Mesenchymal stem cell (in vitro differentiated cells and primary cell): ENCODE results near the gene UTP4.

Experiments
- DNase-seq: peaks from one replicate; pipeline ENCODE4 v3.0.0-alpha.2; 2013
- H2AFZ ChIP-seq: one replicate; pipeline ENCODE4 v1.6.1; 2013; ENCODE audit warnings: low read depth, mild to moderate bottlenecking, control low read depth, inconsistent platforms, low read length, moderate library complexity
- H2AK5ac ChIP-seq: 2 replicates; pipeline ENCODE4 v1.6.1; 2013; ENCODE audit warnings: low read length, moderate library complexity, mild to moderate bottlenecking, inconsistent platforms; ENCODE audit not compliant: severe bottlenecking
- H2BK120ac ChIP-seq: one replicate; pipeline ENCODE4 v1.6.1; 2013; ENCODE audit warnings: low read depth, mild to moderate bottlenecking, inconsistent platforms, low read length, moderate library complexity
- H2BK12ac ChIP-seq, 2 experiments: one replicate each; pipeline ENCODE4 v1.6.1; 2013; ENCODE audit warnings: inconsistent platforms in 2 of 2, low read length in 2 of 2, mild to moderate bottlenecking in 2 of 2, moderate library complexity in 2 of 2, control low read depth in 1 of 2
- H2BK15ac ChIP-seq: one replicate; pipeline ENCODE4 v1.6.1; 2013; ENCODE audit warnings: mild to moderate bottlenecking, low read depth, inconsistent platforms; ENCODE audit not compliant: poor library complexity, severe bottlenecking
- H2BK5ac ChIP-seq: 2 replicates; pipeline ENCODE4 v1.6.1; 2013; ENCODE audit warnings: low read depth, mild to moderate bottlenecking, low read length, control low read depth, inconsistent platforms; ENCODE audit not compliant: poor library complexity, severe bottlenecking
- H3K14ac ChIP-seq, 2 experiments: one replicate each; pipeline ENCODE4 v1.6.1; 2013; ENCODE audit warnings: inconsistent platforms in 2 of 2, low read length in 2 of 2, control low read depth in 1 of 2, mild to moderate bottlenecking in 1 of 2, moderate library complexity in 1 of 2
- H3K18ac ChIP-seq, 2 experiments: one replicate each; pipeline ENCODE4 v1.6.1; 2013; ENCODE audit warnings: inconsistent platforms in 2 of 2, low read length in 2 of 2, control low read depth in 1 of 2, low read depth in 1 of 2, mild to moderate bottlenecking in 1 of 2
- H3K23ac ChIP-seq, 2 experiments: one replicate each; pipeline ENCODE4 v1.6.1; 2013; ENCODE audit warnings: inconsistent platforms in 2 of 2, low read length in 2 of 2, mild to moderate bottlenecking in 2 of 2, moderate library complexity in 2 of 2, control low read depth in 1 of 2
- H3K27ac ChIP-seq: 2 replicates; pipeline ENCODE4 v1.5.1; 2013; ENCODE audit warnings: mild to moderate bottlenecking, moderate library complexity, low read length, control low read depth, inconsistent platforms; ENCODE audit not compliant: poor library complexity, severe bottlenecking
- H3K27me3 ChIP-seq, 2 experiments: 2 replicates each; pipeline versions ENCODE4 v1.6.1 to v1.7.0; 2013; ENCODE audit warnings: low read length in 2 of 2, mild to moderate bottlenecking in 2 of 2, moderate library complexity in 2 of 2, control low read depth in 1 of 2, inconsistent platforms in 1 of 2; ENCODE audit not compliant: control insufficient read depth in 1 of 2, insufficient read depth in 1 of 2
- H3K36me3 ChIP-seq, 2 experiments: 2 replicates each; pipeline versions ENCODE4 v1.6.1 to v1.7.0; 2013; ENCODE audit warnings: low read length in 2 of 2, control low read depth in 1 of 2, inconsistent platforms in 1 of 2, low read depth in 1 of 2, mild to moderate bottlenecking in 1 of 2; ENCODE audit not compliant: insufficient read depth in 2 of 2, control insufficient read depth in 1 of 2
- H3K4ac ChIP-seq, 2 experiments: one replicate each; pipeline ENCODE4 v1.6.1; 2013; ENCODE audit warnings: inconsistent platforms in 2 of 2, low read length in 2 of 2, mild to moderate bottlenecking in 2 of 2, moderate library complexity in 2 of 2, control low read depth in 1 of 2, low read depth in 1 of 2
- H3K4me1 ChIP-seq: 2 replicates; pipeline ENCODE4 v1.6.1; 2013; ENCODE audit warnings: low read depth, low read length, control low read depth; ENCODE audit not compliant: control insufficient read depth, insufficient read depth
- H3K4me2 ChIP-seq: 2 replicates; pipeline ENCODE4 v1.6.1; 2013; ENCODE audit warnings: low read length, mild to moderate bottlenecking, inconsistent platforms; ENCODE audit not compliant: poor library complexity, severe bottlenecking
- H3K4me3 ChIP-seq, 2 experiments: 2 replicates each; pipeline versions ENCODE4 v1.5.1 to v1.7.0; 2013; ENCODE audit warnings: low read length in 2 of 2, mild to moderate bottlenecking in 2 of 2, control low read depth in 1 of 2, low read depth in 1 of 2; ENCODE audit not compliant: insufficient read depth in 1 of 2
- H3K79me1 ChIP-seq: replicated peaks from 2 replicates; pipeline ENCODE4 v1.6.1; 2013; ENCODE audit warnings: mild to moderate bottlenecking, control low read depth, low read length, inconsistent platforms; ENCODE audit not compliant: poor library complexity, severe bottlenecking
- H3K9ac ChIP-seq: 2 replicates; pipeline ENCODE4 v1.7.0; 2013; ENCODE audit warnings: mild to moderate bottlenecking, low read length, moderate library complexity
- H3K9me3 ChIP-seq: 2 replicates; pipeline ENCODE4 v1.7.0; 2013; ENCODE audit warnings: mild to moderate bottlenecking, low read length; ENCODE audit not compliant: control insufficient read depth
- H4K8ac ChIP-seq: one replicate; pipeline ENCODE4 v1.6.1; 2013; ENCODE audit warnings: inconsistent platforms, mild to moderate bottlenecking, low read length, moderate library complexity
- H4K91ac ChIP-seq: one replicate; pipeline ENCODE4 v1.6.1; 2013; ENCODE audit warnings: mild to moderate bottlenecking, low read length, inconsistent platforms
- WGBS: methylation state at CpG from one replicate; pipeline ENCODE4 v1.1.7; 2013; ENCODE audit warnings: mixed read lengths; 5-methylcytosine and 5-hydroxymethylcytosine counted together

Gene UTP4

DNA sequence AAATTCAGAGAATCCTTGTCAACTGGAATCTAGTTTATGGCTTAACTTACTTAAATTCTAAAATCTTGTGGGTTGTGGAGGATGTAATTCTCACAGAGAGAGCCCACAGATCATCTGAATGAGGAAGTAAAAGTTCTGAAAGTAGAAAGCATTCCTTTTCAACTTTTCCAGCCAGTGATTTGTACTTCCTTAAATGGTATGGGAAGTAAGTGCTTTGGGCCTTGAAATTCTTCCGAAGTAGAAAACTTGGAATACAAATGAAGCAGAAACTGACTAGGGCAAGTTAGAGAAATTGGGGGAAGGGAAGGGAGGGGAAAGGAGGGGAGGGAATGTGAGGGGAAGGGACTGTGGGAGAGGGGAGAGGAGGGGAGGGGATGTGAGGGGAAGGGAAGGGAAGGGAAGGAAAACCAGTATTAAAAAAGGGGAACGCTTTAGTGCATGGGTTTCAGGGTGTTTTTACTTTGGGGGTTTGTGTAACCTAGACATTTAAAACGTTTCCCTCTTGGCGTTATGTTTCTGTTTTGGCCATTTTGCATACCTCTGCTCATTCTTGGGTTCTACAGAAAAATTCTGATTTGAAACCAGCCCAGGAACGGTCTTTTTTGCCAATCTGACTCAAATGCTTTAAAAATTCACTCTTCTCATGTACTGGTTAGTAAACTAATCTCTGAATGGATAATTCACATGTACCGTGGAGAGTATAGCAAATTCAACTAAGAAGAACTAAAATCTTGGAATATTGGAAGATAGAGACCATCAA lies 39.1 kb downstream of the UTP4 start:
- Histone ChIP-seq H2AK5ac (no peak overlapping the region), H3K36me3 (peaks cover 21 to 38% of the 10 kb centered on the region in 2 experiments), H3K27ac (peak overlapping the region; percentile 87), H2BK120ac (no peak overlapping the region), H3K9me3 (no peaks in the 10 kb centered on the region), H2AFZ (no peak overlapping the region), H3K27me3 (no peaks in the 10 kb centered on the region), H3K18ac (no peak overlapping the region), H3K4me1 (peaks cover 6% of the 10 kb centered on the region), H3K4ac (no peak overlapping the region), H2BK12ac (no peak overlapping the region), H4K91ac (no peak overlapping the region), H2BK15ac (no peak overlapping the region), H3K4me2 (peak overlapping the region; percentile 11), H3K79me1 (peaks cover 6% of the 10 kb centered on the region), H3K14ac (no peak overlapping the region), H2BK5ac (peak overlapping the region; percentile 33), H3K9ac (peak overlapping the region; percentile 54), H3K4me3 (no peak overlapping the region), H4K8ac (peak overlapping the region; percentile 9), H3K23ac (no peak overlapping the region)
- peak; percentile 47 for DNase-seq
- 75% methylated on average over 5 of the region's 6 CpGs for WGBS

GRCh38 chr16:69176033-69176800 lies 43.8 kb downstream of the UTP4 start:
- peak overlapping the region; percentile 11 for H3K9ac ChIP-seq
- no peak overlapping the region for H3K4me2 ChIP-seq
- H3K27me3 ChIP-seq, result no peaks in the 10 kb centered on the region
- H2AFZ ChIP-seq, result no peak overlapping the region
- H3K9me3 ChIP-seq, result no peaks in the 10 kb centered on the region
- H3K36me3 ChIP-seq, result peaks cover 0 to 8% of the 10 kb centered on the region in 2 experiments
- DNase-seq, result peak; percentile 70
- no peak overlapping the region for H2BK15ac ChIP-seq
- no peak overlapping the region for H3K27ac ChIP-seq
- no peak overlapping the region for H3K18ac ChIP-seq
- no peak overlapping the region for H2AK5ac ChIP-seq
- peaks cover 10% of the 10 kb centered on the region for H3K4me1 ChIP-seq
- 99% methylated on average over 3 of the region's 4 CpGs for WGBS
- H3K14ac ChIP-seq, result no peak overlapping the region
- no peak overlapping the region for H2BK5ac ChIP-seq
- no peak overlapping the region for H2BK120ac ChIP-seq
- no peak overlapping the region for H3K4ac ChIP-seq
- no peak overlapping the region for H3K4me3 ChIP-seq
- H3K23ac ChIP-seq, result no peak overlapping the region
- H2BK12ac ChIP-seq, result no peak overlapping the region
- no peak overlapping the region for H4K91ac ChIP-seq
- H3K79me1 ChIP-seq, result peaks cover 3% of the 10 kb centered on the region
- H4K8ac ChIP-seq, result no peak overlapping the region

DNA sequence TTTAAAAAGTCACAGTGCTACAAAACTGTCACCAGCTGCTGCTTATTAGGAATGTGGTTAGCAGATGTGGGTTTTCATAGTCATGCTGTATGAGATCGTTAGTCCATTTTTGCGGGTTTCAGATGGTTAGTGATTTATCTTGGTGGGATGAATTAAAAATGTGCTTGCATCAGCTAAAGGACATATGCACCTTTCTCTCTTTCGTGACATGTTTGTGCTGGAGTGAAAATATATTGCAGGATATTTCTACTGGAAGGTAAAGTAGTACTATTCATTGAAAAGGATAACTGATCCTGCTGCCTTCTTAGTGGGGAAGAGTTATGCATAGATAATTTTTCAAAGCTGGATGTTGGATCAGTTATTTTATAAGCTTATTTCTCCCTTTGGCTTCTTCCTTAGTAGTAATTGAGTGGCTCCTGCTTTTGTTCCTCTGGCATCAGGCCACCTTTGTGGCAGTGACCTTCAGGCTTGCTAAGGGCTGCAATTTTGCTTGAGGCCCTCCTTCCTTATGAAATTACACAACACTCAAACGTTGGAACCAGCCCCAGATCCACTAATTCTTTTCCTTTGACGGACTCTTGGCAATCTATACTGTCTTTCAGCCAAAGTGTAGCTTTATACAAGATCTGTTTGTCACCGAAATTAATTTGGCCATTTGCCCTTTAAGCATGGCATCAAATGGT lies 47.0 kb downstream of the UTP4 start:
- DNase-seq, result peak; percentile 62
- Histone ChIP-seq H3K4me2 (no peak overlapping the region), H3K4me3 (peak overlapping the region in 1 of 2 experiments; percentile 15), H3K36me3 (peaks cover 0 to 4% of the 10 kb centered on the region in 2 experiments), H3K4me1 (peaks cover 16% of the 10 kb centered on the region), H2BK120ac (no peak overlapping the region), H4K91ac (no peak overlapping the region), H2BK5ac (no peak overlapping the region), H2BK12ac (no peak overlapping the region), H3K79me1 (peaks cover 3% of the 10 kb centered on the region), H3K18ac (no peak overlapping the region), H3K14ac (no peak overlapping the region), H2AK5ac (peak overlapping the region; percentile 13), H4K8ac (no peak overlapping the region), H3K9ac (peak overlapping the region; percentile 28), H3K23ac (no peak overlapping the region), H3K27me3 (no peaks in the 10 kb centered on the region), H3K4ac (no peak overlapping the region), H3K9me3 (no peaks in the 10 kb centered on the region), H3K27ac (peak overlapping the region; percentile 47), H2AFZ (no peak overlapping the region), H2BK15ac (no peak overlapping the region)
- 72% methylated on average over 6 of the region's 6 CpGs for WGBS

DNA sequence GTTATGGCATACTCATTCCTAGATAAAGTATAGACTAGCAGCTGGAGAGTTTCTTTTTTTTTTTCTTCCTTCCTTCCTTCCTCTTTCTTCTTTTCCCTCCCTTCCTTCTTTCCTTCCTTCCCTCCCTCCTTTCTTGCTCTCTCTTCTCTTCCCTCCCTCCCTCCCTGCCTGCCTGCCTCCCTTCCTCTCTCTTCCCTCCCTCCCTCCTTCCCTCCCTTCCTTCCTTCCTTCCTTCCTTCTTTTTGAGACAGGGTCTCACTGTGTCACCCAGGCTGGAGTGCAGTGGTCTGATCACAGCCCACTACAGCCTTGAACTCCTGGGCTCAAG lies 47.5 kb downstream of the UTP4 start:
- Histone ChIP-seq H2BK12ac (peak overlapping the region in 1 of 2 experiments; percentile 42), H3K4ac (no peak overlapping the region), H3K27me3 (no peaks in the 10 kb centered on the region), H4K91ac (no peak overlapping the region), H2AFZ (no peak overlapping the region), H3K18ac (peak overlapping the region in 1 of 2 experiments; percentile 73), H3K79me1 (peaks cover 3% of the 10 kb centered on the region), H2BK15ac (no peak overlapping the region), H3K36me3 (no peaks in the 10 kb centered on the region), H4K8ac (no peak overlapping the region), H3K14ac (no peak overlapping the region), H3K9ac (peak overlapping the region; percentile 28), H3K4me2 (no peak overlapping the region), H3K23ac (no peak overlapping the region), H2BK120ac (no peak overlapping the region), H2AK5ac (no peak overlapping the region), H3K9me3 (no peaks in the 10 kb centered on the region), H3K4me1 (peaks cover 16% of the 10 kb centered on the region), H3K4me3 (no peak overlapping the region), H2BK5ac (no peak overlapping the region), H3K27ac (no peak overlapping the region)
- no peak for DNase-seq
